Mammary epithelial cell (primary cell): ENCODE data around the gene ZNF578.

Experiments
- EZH2 ChIP-seq: IDR thresholded peaks from 2 replicates; pipeline ENCODE4 v1.6.1; 2012; ENCODE audit warnings: low read length, inconsistent platforms, borderline replicate concordance
- TF ChIP-seq, protein P1 (sequence below), 2 donors: IDR thresholded peaks in 1 of 2; conservative IDR thresholded peaks in 1 of 2; 2 replicates each; pipeline ENCODE4 v1.5.1; 2011 to 2012; ENCODE audit warnings: inconsistent platforms in 2 of 2, low read length in 2 of 2, mild to moderate bottlenecking in 2 of 2, control low read depth in 1 of 2, low read depth in 1 of 2; ENCODE audit not compliant: insufficient read depth in 1 of 2; ENCODE audit errors: extremely low read depth in 1 of 2

DNA sequence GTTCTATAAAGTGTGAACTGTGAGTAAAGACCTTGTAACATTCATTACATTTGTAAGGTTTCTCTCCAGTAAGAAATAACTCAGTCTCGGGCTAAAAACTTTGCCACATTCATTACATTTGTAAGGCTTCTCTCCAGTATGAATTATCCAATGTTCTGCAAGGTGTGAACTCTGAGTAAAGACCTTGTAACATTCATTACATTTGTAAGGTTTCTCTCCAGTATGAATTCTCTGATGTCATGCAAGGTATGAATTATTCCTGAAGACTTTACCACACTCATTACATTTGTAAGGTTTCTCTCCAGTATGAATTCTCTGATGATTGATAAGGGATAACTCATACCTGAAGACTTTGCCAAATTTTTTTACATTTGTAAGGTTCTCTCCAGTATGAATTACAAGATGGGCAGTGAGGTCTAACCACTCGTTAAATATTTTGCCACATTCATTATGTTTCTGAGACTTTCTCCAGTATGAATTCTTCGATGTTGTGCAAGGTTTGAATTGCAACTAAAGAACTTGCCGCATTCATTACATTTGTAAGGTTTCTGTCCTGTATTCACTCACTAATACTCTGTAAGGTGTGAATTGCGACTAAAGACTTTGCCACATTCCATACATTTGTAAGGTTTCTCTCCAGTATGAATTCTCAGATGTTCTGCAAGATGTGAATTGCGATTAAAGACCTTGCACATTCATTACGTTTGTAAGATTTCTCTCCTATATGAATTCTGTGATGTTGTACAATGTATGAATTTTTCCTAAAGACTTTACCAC, 21.2 kb downstream of the ZNF578 start:
- no peak for TF ChIP-seq EZH2
- TF ChIP-seq, protein P1, sequence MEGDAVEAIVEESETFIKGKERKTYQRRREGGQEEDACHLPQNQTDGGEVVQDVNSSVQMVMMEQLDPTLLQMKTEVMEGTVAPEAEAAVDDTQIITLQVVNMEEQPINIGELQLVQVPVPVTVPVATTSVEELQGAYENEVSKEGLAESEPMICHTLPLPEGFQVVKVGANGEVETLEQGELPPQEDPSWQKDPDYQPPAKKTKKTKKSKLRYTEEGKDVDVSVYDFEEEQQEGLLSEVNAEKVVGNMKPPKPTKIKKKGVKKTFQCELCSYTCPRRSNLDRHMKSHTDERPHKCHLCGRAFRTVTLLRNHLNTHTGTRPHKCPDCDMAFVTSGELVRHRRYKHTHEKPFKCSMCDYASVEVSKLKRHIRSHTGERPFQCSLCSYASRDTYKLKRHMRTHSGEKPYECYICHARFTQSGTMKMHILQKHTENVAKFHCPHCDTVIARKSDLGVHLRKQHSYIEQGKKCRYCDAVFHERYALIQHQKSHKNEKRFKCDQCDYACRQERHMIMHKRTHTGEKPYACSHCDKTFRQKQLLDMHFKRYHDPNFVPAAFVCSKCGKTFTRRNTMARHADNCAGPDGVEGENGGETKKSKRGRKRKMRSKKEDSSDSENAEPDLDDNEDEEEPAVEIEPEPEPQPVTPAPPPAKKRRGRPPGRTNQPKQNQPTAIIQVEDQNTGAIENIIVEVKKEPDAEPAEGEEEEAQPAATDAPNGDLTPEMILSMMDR (conservative IDR thresholded peaks at IDR 0.05 in 1 of 2, IDR thresholded peaks at IDR 0.05 in 1 of 2; ENCODE audit: extremely low read depth in 1 of 2, insufficient read depth in 1 of 2, low read depth in 1 of 2, low read length in 2 of 2): no peak
